HG03439 (cell line): ENCODE measurements around the gene BCL2L12.

ENCODE experiments used
- ATAC-seq: cut with Tn5 transposase; IDR thresholded peaks from one replicate; pipeline ENCODE4 v1.9.1; 2021; ENCODE audit warnings: mild to moderate bottlenecking, moderate library complexity; ENCODE audit not compliant: unreplicated experiment

The BCL2L12 gene

GRCh38 chr19:49662011-49662410, 3.7 kb upstream of the BCL2L12 start:
- no peak for ATAC-seq

DNA sequence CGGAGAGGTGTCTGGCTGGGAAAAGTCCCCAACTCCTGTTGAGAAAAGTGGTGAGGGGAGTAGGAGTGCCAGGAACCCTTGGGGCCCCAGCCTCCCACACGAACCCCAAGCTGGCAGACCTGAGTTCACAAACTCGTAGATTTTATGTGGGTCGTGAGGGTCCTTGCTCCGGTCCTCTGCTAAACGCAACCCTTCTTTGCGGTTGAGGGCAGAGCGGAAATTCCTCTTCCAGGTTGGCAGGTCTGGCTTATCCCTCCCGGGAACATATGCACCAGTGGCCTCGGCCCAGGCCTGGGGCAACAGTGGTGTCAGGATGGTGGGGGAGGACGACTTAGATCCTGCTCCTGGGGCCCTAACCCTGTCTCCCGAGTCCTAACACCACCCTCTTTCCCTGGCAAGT, 2.5 kb upstream of the BCL2L12 start:
- ATAC-seq = no peak

- ATAC-seq = peak; percentile 32
These were observed 1.3 kb upstream of the BCL2L12 start for GRCh38 chr19:49664171-49665035.

DNA sequence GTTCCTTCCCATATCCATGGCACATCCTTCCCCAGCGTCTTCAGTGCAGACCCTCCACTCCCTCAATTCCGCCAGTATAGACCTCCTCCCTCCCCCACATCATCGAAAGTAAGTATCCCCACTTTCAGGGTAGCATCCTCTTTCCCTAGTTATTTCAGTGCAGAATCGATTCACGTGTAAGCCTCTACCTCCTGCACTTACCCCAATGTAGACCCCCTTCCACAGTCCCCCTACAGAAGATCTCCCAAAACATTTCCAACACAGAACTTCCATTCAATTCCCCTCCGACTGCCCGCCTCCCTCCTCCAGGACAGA, 740 bp upstream of the BCL2L12 start:
- no peak for ATAC-seq

GRCh38 chr19:49666120-49666444, 349 bp downstream of the BCL2L12 start:
- no peak for ATAC-seq

- no peak for ATAC-seq
These were observed 1.7 kb downstream of the BCL2L12 start for GRCh38 chr19:49667473-49667872.

GRCh38 chr19:49669516-49669915, 3.8 kb downstream of the BCL2L12 start:
- no peak for ATAC-seq

DNA sequence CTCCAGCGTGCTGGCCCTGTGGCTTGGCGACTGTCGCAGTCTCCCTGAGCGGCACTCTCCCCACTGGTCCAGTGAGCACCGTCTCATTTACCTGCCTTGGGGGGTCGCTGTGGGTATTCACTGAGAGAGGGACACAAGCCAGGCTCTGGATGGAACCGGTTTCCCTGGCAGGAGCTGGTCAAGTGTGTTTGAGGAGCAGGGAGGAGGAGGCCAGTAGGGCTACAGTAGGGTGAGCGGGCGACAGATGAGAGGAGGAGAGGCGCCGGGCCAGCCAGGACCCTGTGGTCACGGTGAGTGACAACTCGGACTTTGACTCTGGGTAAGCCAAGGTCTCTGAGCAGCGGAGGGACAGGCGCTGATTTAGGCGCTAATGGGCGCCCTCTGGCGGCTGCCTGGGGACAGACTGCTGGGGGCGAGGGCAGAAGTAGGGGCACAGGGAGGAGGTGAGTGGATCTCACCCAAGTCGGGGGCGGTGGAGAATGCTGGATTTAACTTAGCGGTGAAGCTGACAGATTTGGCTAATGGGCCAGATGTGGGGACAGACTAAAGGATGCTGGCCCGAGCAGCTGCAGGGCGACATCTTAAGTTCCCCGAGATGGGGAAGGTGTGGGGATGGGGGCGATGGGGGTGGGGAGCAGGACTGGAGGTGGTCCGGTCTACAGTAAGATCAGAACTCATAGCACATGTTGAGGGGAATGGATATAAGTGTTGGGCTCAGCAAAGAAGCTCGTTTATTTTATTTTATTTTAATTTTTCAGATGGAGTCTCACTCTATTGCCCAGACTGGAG, 6.6 kb downstream of the BCL2L12 start:
- ATAC-seq = no peak

GRCh38 chr19:49676136-49676783, 10.5 kb downstream of the BCL2L12 start:
- peak; percentile 27 for ATAC-seq

GRCh38 chr19:49676784-49677230, 11.1 kb downstream of the BCL2L12 start:
- peak; percentile 63 for ATAC-seq

DNA sequence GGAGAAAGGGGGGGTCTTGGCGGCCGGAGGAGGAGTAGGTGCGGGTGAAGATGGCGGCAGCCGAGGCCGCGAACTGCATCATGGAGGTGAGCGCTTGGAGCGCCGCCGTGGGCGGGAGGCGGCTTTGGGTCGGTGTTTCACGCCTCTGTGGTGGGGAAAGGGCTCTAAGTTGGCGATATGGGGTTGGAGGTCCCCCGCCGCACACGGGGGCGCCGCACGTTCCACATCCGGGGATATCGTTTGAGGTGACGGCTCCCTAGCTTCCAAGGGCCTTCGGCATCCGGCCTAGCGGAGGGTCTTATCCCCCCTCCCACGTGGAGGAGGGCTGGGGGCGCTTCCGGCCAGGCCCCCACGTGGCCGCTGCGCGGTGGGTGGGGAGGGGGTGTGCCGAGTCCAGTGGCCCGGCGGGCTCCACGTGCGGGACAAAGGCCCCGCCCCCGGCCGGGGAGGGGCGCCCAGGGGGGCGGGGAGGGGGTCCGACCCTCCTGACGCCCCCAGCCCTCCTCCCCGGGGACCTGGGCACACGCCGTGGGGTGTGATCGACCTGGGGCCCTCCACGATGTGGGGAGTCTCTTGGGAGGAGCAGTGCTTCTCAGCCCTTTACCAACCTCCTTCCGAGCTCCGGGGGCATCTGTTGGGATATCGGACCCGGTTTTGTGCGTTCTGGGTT, 11.6 kb downstream of the BCL2L12 start, which contains the start of gene PRMT1:
TSS of gene PRMT1 (plus strand) at position 41 of the 670 bp plus-strand sequence. CDS start at position 51, 10 bp downstream.
- ATAC-seq = no peak

DNA sequence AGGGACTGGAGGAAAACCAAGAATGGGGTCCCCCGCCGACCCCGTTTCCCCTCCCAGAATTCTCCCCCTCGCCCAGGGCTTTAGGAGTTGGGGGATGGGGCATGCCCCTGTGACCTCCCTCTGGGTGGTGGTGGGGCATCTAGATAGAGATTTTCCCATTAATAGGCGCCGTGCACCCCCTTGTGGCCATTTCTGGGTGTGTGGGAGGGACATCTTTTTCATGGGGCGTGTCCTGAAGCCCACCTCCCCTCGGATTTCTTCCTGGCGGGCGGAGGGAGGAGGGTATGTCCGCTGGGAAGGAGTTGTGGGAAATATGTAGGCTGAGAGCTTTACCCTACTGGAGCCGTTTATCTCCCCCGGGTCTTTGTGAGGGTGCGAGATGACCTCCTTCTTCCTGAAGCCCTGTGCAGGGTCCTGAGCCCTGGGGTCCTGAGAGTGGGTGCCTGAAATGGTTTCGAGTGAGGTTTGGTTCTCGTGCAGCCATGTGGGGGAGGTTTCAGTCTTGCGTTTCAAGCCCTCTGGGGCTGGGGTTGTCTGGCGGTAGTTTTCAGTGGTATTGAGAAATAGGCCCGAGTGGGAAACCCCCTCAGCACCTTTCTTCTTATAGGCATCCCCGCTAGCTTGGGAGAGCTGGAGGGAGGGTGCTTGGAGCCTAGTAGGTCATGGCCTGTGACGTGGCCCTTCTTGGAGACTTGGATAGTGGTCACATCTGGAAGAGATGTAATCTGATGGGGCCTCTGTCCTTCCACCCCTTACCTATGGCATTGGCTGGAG, 12.4 kb downstream of the BCL2L12 start:
- ATAC-seq = no peak

DNA sequence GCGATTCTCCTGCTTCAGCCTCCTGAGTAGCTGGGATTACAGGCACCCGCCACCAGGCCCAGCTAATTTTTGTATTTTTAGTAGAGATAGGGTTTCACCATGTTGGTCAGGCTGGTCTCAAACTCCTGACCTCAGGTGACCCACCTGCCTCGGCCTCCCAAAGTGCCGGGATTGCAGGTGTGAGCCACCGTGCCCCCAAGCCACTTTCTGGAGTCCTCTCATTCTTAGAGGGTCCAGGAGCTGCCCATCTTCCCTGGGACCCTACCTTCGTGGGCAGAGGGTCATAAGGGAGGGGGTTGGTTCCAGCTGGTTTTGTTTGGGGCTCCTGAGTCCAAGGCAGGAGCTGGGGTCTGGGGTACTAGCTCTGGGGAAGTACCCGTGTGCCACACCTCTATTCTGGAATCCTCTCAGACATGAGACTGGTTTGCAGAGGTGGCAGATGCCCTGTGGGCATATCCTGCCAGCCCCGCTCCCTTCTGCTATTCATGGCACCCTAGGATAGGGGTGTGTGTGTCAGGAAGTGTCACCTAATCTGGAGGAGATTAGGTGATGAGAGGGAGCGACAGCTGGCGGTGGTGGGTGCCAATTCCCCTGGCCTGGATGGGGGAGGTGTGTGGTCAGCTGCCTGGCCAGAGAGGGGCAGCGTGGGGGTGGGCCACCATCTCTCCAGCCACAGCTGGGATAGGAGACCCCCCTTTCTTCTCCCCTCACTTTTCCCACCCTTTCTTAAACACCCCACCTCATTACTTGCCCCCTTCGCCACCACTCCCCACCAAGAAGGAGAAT, 13.4 kb downstream of the BCL2L12 start:
- ATAC-seq = no peak

GRCh38 chr19:49679771-49680413, 14.2 kb downstream of the BCL2L12 start:
- ATAC-seq = no peak

DNA sequence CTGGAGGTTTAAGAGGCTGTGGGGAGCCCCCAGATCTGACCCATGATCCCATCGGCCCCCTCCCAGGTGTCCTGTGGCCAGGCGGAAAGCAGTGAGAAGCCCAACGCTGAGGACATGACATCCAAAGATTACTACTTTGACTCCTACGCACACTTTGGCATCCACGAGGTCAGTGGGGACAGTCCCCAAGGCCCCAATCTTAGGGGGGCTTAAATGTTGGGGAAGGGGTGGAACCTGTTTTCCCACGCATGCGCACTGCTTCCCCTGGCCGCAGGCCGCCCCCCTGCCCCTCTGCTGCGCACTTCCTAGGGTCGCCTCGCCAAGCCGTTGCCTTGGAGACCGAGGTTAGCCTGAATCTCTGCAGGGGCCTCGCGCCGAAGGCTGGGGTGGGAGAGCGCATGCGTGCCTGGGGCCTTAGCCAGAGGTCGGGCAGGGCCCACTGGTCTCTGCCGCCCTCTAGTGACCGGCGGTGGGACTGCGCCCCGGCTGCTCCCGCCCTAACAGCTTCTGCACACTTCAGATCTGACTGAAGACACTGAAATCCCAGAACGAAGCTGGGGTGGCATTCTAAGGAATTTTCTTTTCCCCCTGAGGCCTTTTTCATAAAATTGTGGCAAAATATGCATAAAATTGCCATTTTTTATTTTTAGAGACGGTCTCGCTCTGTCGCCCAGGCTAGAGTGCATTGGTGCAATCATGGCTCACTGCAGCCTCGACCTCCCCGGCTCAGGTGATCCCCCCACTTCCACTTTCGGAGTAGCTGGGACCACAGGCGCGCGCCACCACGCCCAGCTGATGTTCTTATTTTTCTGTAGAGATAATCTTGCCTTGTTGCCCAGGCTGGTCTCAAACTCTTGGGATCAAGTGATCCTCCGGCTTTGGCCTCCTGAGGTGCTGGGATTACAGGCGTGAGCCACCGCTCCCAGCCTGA, 15.0 kb downstream of the BCL2L12 start:
- ATAC-seq = no peak

DNA sequence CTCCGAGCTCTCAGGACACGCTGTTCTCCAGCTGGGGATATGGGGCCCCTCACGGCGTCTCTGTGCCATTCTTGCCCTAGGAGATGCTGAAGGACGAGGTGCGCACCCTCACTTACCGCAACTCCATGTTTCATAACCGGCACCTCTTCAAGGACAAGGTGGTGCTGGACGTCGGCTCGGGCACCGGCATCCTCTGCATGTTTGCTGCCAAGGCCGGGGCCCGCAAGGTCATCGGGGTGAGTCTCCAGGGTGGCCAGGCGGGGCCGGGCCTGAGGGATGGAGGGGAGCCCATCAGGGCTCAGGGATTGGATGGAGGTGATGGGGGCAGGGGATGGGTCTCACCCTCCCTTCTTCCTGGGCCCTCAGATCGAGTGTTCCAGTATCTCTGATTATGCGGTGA, 16.1 kb downstream of the BCL2L12 start:
- no peak for ATAC-seq

- no peak for ATAC-seq
These were observed 16.5 kb downstream of the BCL2L12 start for GRCh38 chr19:49682274-49682673.

DNA sequence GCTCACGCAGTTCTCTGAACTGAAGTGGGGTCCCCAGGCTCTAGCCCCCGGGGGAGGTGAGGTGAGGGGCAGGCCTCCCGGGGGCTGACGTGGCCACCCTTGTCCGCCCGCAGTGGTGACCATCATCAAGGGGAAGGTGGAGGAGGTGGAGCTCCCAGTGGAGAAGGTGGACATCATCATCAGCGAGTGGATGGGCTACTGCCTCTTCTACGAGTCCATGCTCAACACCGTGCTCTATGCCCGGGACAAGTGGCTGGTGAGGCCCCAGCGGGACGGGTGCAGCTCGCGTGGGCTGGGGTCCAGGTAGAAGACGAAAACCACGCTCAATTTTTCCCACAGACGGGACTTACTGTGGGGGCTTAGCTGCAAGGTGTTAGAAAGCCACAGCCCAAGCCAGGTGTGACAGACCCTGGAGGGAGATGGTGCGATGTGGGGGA, 18.1 kb downstream of the BCL2L12 start:
- ATAC-seq = no peak
